Panc1 (cell line): Measurements from ENCODE around the gene SH3BGRL2.

Experiments used
- REST ChIP-seq, 2 experiments: IDR thresholded peaks; 2 replicates each; pipeline ENCODE4 v1.6.1; 2011 to 2012; ENCODE audit warnings: low read depth in 2 of 2, control low read depth in 1 of 2, low read length in 1 of 2, mild to moderate bottlenecking in 1 of 2, moderate library complexity in 1 of 2; ENCODE audit not compliant: insufficient read depth in 1 of 2
- TF ChIP-seq, protein P1 (sequence below): fragments of 450-650 bp; IDR thresholded peaks from 2 replicates; pipeline ENCODE4 v1.5.1; 2017; ENCODE audit warnings: mild to moderate bottlenecking

DNA sequence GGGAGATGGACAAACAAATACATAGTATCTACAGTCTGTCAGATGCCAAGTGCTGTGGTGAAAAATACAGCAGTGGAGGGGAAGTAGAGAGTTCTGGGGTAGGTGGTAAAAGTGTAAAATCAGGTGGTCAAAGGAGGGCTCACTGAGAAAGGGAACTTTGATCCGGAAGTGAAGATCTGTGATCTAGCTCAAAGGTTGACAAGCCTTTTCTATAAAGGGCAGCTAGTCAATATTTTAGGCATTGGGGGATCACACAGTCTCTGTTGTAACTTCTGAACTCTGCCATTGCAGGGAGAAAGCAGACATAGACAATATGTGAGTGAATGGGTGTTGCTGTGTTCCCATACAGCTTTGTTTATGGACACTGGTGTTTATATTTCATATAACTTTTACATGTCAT is 38.6 kb downstream of the SH3BGRL2 start:
- TF ChIP-seq REST (IDR thresholded peaks at IDR 0.05; ENCODE audit: insufficient read depth in 1 of 2, low read depth in 2 of 2, low read length in 1 of 2) = no peak
- TF ChIP-seq, protein P1, sequence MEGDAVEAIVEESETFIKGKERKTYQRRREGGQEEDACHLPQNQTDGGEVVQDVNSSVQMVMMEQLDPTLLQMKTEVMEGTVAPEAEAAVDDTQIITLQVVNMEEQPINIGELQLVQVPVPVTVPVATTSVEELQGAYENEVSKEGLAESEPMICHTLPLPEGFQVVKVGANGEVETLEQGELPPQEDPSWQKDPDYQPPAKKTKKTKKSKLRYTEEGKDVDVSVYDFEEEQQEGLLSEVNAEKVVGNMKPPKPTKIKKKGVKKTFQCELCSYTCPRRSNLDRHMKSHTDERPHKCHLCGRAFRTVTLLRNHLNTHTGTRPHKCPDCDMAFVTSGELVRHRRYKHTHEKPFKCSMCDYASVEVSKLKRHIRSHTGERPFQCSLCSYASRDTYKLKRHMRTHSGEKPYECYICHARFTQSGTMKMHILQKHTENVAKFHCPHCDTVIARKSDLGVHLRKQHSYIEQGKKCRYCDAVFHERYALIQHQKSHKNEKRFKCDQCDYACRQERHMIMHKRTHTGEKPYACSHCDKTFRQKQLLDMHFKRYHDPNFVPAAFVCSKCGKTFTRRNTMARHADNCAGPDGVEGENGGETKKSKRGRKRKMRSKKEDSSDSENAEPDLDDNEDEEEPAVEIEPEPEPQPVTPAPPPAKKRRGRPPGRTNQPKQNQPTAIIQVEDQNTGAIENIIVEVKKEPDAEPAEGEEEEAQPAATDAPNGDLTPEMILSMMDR = no peak
